ENCODE results near the gene TTC28.
"Not testable (repeated sequence)": the region's sequence is repeated elsewhere in the genome, so short reads cannot be mapped to it uniquely, and the experiment has no call there.

TTC28 gene

GRCh38 chr22:28172892-28173670, 506.6 kb downstream of the TTC28 start:
- DNase-seq, result no peak

DNA sequence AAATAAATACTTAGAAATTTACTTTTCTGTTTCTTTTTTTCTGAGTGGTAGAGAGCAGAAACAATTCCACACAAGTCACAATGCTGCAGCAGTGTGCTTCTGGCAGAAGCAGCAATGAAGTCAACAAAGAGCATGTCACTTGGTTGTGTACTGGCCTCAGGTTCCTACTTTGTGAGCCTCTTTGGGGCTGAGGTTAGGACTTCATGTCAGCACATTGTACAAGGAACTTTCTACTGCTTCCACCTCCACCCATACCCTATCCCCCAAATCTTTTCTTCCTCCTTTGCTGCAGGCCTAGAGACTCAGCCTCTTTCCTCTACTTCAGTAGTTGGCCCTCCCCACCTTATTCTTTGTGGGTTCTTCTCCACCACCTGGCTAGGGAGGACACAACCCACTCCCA, 507.9 kb downstream of the TTC28 start:
- DNase-seq, result peak in 1 of 2 donors; percentile 16

DNA sequence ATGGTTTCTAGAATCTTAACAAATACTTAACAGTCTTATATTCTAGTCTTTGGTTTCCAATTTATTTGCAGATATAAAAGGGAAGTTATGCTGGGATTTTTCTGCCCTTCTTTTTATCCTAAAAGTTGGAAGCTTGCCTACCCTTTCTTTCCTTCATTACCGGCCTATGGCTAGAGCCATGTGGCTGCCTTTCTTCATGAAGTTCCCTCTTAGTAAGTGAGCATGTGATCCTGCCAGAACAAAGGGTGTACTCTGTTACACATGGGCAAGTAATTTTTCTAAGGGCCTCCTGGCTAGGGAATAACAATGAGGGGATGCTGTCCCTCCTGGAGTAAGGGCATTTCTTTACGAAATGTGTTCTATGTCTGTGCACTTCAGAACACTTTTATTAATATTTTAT, 508.5 kb downstream of the TTC28 start:
- no peak for DNase-seq

DNA sequence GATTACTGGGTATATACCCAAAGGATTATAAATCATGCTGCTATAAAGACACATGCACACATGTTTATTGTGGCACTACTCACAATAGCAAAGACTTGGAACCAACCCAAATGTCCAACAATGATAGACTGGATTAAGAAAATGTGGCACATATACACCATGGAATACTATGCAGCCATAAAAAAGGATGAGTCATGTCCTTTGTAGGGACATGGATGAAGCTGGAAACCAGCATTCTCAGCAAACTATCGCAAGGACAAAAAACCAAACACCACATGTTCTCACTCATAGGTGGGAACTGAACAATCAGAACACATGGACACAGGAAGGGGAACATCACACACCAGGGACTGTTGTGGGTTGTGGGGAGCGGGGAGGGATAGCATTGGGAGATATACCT, 510.3 kb downstream of the TTC28 start:
- not testable (repeated sequence) for DNase-seq

DNA sequence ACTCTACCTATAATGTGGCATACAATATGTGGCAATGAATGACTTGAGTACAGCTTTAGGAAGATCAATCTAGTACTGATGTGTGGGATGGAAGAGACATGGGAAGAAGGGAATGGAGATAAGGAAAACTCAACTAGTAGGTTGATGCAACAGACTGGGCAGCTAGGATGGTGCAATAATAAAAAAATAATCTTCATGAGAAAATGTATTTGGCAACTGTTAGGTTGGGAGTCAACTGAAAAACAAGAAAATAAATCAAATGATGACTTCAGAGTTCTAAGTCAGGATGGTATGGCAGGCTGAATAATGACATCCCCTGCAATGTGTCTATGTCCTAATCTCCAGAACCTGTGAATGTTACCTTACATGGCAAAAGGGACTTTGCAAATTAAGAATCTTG, 523.8 kb downstream of the TTC28 start:
- DNase-seq, result no peak

DNA sequence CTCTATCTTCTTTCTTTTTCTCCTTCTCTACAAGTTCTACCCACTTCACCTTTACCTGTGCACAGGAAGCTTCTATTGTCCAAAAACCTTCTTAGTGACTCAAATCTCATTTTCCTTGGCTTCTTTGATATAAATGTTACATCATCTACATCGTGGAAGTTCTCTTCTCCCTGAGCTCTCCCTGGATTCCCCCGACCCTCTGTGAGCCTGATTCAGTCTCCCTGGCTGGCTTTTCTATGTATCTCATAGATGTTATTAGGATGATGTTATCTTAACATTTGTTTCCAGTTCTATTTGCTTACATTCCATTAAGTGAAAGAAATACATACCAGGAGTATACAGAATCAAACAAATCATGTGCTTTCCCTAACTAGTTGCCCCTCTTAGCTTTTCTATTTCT, 524.8 kb downstream of the TTC28 start:
- no peak for DNase-seq

GRCh38 chr22:28151151-28151816, 528.4 kb downstream of the TTC28 start:
- no peak for DNase-seq

DNA sequence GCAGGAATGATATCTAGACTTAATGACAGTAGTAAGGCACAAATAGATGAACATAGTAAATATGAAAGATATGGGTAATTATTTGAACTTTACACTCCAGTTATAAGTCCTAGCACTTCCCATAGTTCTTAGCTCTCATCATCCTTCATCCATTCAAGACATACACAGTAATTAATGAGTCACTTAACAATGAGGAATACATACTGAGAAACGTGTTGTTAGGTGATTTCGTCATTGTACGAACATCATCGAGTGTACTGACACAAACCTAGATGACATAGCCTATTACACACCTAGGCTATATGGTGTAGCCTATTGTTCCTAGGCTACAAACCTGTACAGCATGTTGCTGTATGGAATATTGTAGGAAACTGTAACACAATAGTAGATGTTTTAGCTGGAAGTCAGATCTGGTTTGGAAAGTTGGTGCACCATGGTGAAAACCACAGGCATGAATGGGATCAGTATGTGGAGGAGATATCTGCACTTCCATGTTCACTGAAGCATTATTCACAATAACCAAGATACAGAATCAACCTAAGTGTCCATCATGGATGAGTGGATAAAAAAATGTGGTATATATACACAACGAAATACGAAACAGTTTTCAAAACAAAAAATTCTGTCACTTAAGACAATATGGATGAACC, 530.7 kb downstream of the TTC28 start:
- no peak for DNase-seq

DNA sequence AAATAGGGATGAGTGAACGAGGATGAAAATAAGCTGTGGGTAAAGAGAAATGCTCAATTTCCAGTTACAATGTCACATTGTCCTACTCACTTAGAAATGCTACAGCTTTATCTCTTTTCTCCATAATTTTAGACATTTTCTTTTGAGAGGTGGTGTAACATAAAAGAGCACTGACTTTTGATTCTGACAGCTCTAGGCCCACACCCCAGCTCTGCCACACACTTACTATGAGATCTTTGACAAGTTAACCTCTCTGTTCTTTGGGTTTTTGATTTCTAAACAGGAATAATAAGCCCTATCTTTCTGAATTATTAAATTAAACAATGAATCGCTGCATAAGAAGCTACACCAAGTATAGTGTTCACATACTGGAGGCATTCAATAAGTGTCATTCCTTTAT, 532.2 kb downstream of the TTC28 start:
- no peak for DNase-seq

DNA sequence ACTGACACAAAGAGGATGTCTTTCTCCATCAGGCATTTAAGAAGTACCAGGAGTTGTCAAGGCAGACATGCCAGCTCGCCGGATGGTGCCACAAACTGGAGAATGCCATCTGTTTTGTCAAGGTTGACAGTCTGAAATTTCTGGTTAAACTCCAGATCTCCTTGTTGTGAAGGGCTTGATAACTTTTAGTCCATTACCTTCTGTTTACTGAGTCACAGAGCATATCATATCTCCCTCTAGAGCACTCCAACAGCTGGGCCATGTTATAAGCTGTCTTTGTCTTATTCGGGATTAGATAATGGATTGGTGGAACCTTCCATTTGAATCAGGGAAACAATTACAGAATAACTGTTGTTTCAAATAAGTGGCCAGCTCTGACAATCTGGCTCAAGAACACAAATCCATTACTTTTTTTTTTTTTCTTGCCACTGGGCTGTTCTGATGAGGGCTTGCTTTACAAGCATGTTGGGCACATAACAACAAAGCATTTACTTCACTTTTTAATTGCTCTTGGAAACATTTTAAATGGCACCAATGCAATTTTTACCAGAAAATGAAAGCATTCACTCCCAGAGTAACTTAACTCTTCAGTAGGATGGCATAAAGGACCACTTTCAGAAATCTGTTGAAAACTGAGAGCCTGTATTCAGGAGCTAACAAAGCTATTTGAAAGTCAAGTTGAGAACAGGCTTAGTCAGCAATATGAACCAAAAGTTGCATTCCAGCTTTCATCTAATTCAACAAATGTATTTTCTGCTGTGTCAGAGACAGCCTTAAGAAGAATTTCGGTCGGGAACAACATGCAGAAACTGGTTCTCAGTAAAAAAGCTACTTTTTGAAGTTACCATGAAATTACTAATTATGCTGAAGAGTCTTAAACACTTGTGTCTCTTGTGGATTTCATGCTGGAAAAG, 533.0 kb downstream of the TTC28 start:
- DNase-seq, result no peak

DNA sequence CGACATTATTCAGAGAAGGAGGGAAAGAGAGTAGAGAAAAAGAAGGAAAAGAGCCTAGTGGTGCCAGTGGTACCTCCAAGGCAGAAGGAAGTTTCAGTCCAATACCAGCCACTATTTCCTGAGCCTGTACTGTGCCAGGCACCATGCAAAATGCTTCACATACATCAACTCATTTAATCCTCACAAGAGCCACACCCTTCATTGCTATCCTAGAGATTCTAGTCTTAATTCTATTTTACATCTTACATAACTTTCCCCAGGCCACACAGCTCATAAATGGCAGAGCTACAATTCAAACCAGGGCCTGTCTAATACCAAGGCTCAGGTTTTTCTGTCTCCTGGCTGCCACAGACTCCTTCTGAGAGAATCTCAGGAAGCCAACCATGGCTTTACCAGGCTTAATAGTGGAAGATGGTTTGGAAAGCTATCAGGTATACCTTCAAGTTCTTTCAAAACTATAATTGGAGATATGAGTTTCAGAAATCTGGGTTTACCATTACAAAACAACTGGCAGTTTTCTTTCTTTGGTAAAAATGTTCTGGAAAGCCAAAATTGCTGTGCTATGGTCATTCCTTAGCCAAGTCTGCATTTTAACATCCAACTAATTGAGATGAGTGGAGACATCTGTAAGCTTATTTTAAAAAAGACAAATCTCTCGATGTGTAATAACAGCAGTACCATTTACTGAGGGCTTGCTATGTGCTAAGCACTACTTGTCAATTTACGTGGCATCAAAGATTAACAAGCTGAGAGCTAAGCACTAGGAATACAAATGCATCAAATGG, 535.5 kb downstream of the TTC28 start:
- DNase-seq, result no peak

GRCh38 chr22:28143241-28143865, 536.3 kb downstream of the TTC28 start:
- no peak for DNase-seq

GRCh38 chr22:28142361-28142961, 537.2 kb downstream of the TTC28 start:
- no peak for DNase-seq

DNA sequence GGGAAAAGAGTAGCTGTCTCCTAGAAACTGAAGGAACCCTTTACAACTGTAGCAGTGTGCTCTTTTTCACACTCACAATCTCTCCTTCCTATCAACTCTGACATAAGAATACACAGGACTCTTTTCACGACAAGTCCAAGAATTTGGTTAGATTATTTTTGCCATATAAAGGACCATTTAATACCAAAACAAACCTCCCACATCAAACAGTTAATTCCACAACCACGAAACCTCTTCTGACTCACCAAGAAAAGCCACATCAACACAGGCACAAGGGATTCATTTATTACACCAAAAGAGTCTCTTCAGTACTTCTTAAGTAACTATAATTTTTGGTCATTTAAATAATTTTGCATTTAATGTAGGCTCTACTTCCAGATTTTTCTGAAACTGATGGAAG, 538.0 kb downstream of the TTC28 start:
- DNase-seq, result no peak

DNA sequence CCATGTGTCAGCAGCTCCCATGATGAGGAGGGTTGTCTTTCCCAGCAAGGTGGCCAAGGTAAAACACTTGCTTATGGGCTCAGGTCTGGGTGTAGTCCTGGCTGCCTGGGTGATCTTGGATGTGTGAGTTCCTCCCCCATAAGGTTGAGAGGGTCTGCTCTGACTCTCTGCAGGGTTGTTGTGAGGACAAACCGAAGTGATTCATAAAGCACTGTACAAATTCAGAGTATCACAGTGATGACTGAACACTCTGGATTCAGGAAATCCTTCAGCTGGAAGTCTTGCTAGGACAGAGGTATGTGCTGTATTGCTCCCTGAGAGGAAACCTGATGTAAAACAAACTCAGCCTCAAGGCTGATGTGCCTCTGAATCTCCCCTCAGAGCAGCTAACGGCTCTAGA, 539.7 kb downstream of the TTC28 start:
- DNase-seq, result no peak

- DNase-seq, result no peak
Observed at GRCh38 chr22:28139516-28139915, 540.1 kb downstream of the TTC28 start.

- DNase-seq, result no peak
Observed at GRCh38 chr22:28137036-28137435, 542.6 kb downstream of the TTC28 start.

- DNase-seq, result no peak
Observed at GRCh38 chr22:28132466-28132865, 547.2 kb downstream of the TTC28 start.

DNA sequence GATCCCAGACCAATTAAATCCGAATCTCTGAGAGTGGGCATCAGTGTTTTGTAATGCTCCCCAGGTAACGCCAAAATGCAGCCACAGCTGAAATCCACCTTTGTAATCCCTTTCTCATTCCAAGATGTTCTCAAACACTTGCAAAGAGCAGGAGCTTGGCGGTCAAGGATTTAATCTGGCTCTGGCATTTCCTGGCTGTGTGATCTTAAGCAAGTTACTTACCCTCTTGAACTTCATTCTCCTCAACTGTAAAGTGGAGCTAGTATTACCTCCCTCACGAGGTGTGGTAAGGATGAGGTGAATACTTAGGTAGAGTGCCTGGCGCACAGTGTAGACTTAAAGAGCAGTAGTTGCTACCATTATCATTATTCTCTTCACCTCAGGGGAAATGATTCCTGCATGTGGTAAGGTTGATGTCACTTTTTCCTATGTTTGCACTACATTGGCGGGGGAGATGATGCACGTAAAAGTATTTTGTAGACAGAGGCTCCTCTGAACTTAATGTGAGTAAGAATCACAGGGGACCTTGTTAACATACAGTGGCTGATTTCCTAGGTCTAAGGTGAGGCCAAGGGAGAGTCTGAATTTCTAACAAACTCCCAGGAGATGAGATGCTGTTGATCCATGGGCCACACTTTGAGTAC, 550.2 kb downstream of the TTC28 start:
- DNase-seq, result no peak

DNA sequence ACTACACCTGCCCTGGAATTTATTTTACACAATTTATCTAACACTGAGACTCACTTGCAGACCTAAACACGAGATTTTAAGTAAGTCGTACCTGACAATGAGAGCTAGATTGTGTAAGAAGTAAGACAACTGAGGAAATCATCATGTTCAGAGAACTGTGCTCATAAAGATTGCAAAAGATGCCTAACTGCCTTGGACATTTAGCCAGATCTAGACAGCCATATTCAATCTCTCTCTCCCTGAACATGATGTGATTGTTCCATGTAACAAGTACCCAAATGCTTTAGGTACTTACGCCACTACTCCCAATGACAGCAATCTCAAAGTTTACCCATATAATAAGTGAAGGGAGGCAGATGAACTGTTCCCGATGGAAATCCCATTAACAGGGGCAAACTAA, 550.8 kb downstream of the TTC28 start:
- DNase-seq, result no peak

DNA sequence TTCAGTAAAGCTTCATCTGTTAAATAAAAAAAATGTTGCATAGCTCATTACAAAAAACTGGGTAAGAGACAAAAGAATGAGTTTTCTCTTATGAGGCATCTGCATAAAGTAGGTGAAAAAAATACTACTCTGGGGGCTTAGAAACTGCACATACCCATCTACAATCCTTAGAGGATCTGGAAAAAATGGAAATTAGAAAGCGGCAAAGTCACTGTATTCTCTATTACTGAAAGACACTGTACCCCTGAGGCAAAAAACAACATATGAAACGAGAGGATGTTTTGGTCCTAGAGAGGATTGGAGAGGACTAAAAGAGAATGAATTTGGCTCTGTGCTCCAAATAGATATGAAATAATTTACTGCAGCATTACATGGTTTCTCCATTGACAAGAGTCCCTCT, 553.8 kb downstream of the TTC28 start:
- no peak for DNase-seq

All from inflammatory macrophage treated with lipopolysaccharide for 1 hour (primary cell).